COR-L47 (cell line): ENCODE results near the gene GHRH.

ENCODE experiments used
- DNase-seq: peaks from one replicate; lab custom pipeline; 2025; lab: John Stamatoyannopoulos, UW

The GHRH gene

DNA sequence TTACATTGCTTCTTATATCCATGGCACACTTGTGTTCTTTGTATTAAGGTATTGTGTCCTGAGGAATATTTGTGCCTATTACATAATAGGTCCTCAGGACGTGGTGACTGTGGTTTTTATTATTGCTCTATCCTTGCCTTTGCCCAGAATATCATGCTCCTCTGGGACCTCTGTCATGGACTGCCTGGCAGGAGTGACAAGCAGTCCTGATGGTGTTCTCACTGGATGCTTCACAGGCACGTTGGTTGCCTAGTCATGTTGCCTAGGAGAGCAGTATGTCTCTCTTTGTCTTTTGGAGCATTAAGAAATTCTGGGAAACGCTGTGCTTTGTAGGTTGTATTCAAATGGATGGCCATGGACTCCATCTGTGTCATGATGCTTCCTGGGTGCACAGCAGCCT lies 57.6 kb downstream of the GHRH start:
- DNase-seq = no peak

DNA sequence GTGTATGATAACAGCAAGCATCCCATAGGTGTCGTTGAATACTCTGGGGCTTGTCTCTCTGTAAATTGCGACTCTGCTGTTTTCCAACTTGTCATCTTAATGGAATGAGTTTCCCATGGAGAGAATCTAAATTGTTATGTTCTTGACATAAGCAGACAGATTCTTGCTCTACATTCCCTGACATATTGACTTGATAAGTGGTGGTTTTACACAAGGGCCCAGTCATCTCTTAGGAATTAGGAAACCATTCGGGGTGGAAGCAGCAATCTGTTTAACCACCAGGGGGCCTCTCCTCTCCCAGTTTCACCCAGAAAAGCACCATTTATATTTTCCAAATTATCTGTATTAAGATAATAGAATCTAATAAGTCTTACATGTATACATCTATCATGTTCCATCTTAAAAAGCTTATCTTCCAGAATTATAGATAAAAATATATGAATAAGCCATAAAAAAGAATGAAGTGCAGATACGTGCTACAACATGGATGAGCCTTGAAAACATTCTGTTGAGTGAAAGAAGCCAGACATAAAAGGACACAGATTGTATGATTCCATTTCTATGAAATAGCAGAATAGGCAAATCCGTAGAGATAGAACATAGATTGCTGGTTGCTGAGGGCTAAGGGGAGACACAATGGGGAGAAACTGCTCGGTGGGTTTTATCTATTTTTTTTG lies 59.2 kb downstream of the GHRH start:
- no peak for DNase-seq

DNA sequence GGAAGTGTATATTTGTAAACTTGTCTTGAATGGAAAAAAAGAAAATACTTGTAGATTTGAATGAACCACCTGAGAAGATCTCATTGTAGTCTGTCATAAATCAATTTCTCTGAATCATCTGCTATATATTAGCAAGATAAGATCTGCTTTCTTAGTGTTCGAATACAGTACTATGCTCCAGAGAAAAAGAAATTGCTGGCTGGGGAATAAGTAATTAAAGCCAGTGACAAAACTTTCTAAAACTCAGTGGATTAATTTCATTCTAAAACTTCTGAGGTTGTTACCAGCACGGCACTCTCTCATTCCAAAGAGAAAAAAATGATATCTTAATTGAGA lies 59.8 kb downstream of the GHRH start:
- DNase-seq = no peak
